ENCODE results near the gene C2orf69. TPM values are rescaled to one million over a fixed set of nuclear protein-coding genes. Genes with fewer than 3 reads are reported as not detected.

The C2orf69 gene
- polyA plus RNA-seq, 3 donors = 5.5 to 9.4 (median 6.9) TPM

DNA sequence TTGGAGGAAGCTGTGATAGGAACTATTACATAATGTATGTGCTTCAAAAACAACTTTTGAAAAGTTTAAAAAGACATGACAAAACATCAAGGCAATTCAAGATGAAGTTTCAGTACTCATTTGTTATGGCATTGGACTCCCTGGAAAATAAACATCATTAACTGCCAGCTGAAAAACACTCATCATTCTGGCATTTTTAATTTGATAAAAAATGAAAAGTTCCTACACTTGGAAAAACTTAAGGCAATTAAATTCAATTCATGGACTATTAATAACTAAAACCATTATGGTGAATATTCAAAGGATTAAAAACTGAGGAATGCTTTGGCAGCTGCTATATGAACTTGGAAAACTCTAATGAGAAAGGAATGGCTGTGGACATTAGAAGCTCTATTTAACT is 35.7 kb downstream of the C2orf69 start:
- H2AFZ ChIP-seq (ENCODE audit: insufficient read depth, low read depth, low read length, poor library complexity, severe bottlenecking) = no peak overlapping the region
- H3K79me2 ChIP-seq (ENCODE audit: insufficient read depth, low read length) = peaks cover 12% of the 10 kb centered on the region
- H3K4me1 ChIP-seq (ENCODE audit: control insufficient read depth in 1 of 2, insufficient read depth in 2 of 2, low read length in 2 of 2) = peaks cover 0 to 8% of the 10 kb centered on the region in 2 donors
- peak overlapping the region in 1 of 7 donors; percentile 7 for H3K27ac Mint-ChIP-seq
- no peaks in the 10 kb centered on the region for H3K9me3 ChIP-seq (replicated peaks in 1 of 2; ENCODE audit: control insufficient read depth in 1 of 2, insufficient read depth in 1 of 2, low read length in 2 of 2)
- intact Hi-C loops (cut with micrococcal nuclease) = no loop called here
- TF ChIP-seq, protein P1, sequence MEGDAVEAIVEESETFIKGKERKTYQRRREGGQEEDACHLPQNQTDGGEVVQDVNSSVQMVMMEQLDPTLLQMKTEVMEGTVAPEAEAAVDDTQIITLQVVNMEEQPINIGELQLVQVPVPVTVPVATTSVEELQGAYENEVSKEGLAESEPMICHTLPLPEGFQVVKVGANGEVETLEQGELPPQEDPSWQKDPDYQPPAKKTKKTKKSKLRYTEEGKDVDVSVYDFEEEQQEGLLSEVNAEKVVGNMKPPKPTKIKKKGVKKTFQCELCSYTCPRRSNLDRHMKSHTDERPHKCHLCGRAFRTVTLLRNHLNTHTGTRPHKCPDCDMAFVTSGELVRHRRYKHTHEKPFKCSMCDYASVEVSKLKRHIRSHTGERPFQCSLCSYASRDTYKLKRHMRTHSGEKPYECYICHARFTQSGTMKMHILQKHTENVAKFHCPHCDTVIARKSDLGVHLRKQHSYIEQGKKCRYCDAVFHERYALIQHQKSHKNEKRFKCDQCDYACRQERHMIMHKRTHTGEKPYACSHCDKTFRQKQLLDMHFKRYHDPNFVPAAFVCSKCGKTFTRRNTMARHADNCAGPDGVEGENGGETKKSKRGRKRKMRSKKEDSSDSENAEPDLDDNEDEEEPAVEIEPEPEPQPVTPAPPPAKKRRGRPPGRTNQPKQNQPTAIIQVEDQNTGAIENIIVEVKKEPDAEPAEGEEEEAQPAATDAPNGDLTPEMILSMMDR (IDR thresholded peaks at IDR 0.05) = no peak
- H3K4me1 Mint-ChIP-seq = peaks cover 16% of the 10 kb centered on the region
- DNase-seq = no peak
- H3K4me3 Mint-ChIP-seq = no peak overlapping the region
- H3K4me2 ChIP-seq (replicated peaks; ENCODE audit: extremely low read depth, low read length, poor library complexity, severe bottlenecking) = peak overlapping the region; percentile 3
- H3K27me3 ChIP-seq (ENCODE audit: control insufficient read depth in 2 of 2, insufficient read depth in 2 of 2, low read length in 2 of 2) = no peaks in the 10 kb centered on the region
- H4K20me1 ChIP-seq (ENCODE audit: insufficient read depth, low read length) = no peaks in the 10 kb centered on the region
- H3K36me3 Mint-ChIP-seq = peaks cover 48 to 69% of the 10 kb centered on the region in 2 donors
- H3K9ac ChIP-seq (ENCODE audit: insufficient read depth, low read length, poor library complexity, severe bottlenecking) = peak overlapping the region; percentile 17
- no peak overlapping the region for H3K4me3 ChIP-seq (replicated peaks in 1 of 3; ENCODE audit: low read depth in 2 of 3, low read length in 3 of 3)
- peaks cover 48 to 83% of the 10 kb centered on the region in 2 donors for H3K36me3 ChIP-seq (replicated peaks in 1 of 2; ENCODE audit: control insufficient read depth in 1 of 2, insufficient read depth in 2 of 2, low read length in 2 of 2)
- H3K27ac ChIP-seq (ENCODE audit: low read depth in 1 of 2, low read length in 2 of 2) = peak overlapping the region in 1 of 2 donors; percentile 3
- no peaks in the 10 kb centered on the region for H3K27me3 Mint-ChIP-seq (ENCODE audit: low read depth in 3 of 3)
- no peaks in the 10 kb centered on the region for H3K9me3 Mint-ChIP-seq

- H3K36me3 Mint-ChIP-seq = peaks cover 28 to 39% of the 10 kb centered on the region in 2 donors
- peak overlapping the region in 1 of 7 donors; percentile 66 for H3K27ac Mint-ChIP-seq
- Histone ChIP-seq H3K9ac (ENCODE audit: insufficient read depth, low read length, poor library complexity, severe bottlenecking) (no peak overlapping the region), H3K9me3 (replicated peaks in 1 of 2; ENCODE audit: control insufficient read depth in 1 of 2, insufficient read depth in 1 of 2, low read length in 2 of 2) (no peaks in the 10 kb centered on the region), H2AFZ (ENCODE audit: insufficient read depth, low read depth, low read length, poor library complexity, severe bottlenecking) (no peak overlapping the region), H4K20me1 (ENCODE audit: insufficient read depth, low read length) (no peaks in the 10 kb centered on the region), H3K79me2 (ENCODE audit: insufficient read depth, low read length) (peaks cover 42% of the 10 kb centered on the region), H3K27me3 (ENCODE audit: control insufficient read depth in 2 of 2, insufficient read depth in 2 of 2, low read length in 2 of 2) (no peaks in the 10 kb centered on the region), H3K4me3 (replicated peaks in 1 of 3; ENCODE audit: low read depth in 2 of 3, low read length in 3 of 3) (no peak overlapping the region), H3K36me3 (replicated peaks in 1 of 2; ENCODE audit: control insufficient read depth in 1 of 2, insufficient read depth in 2 of 2, low read length in 2 of 2) (peaks cover 39 to 51% of the 10 kb centered on the region in 2 donors), H3K27ac (ENCODE audit: low read depth in 1 of 2, low read length in 2 of 2) (no peak overlapping the region), H3K4me2 (replicated peaks; ENCODE audit: extremely low read depth, low read length, poor library complexity, severe bottlenecking) (no peak overlapping the region), H3K4me1 (ENCODE audit: control insufficient read depth in 1 of 2, insufficient read depth in 2 of 2, low read length in 2 of 2) (peaks cover 11 to 25% of the 10 kb centered on the region in 2 donors)
- H3K4me1 Mint-ChIP-seq = peaks cover 35% of the 10 kb centered on the region
- WGBS (ENCODE audit: insufficient coverage) = 94% methylated on average over 5 of the region's 5 CpGs
- intact Hi-C loops (cut with micrococcal nuclease) = no loop called here
- no peak overlapping the region for H3K4me3 Mint-ChIP-seq
- no peak for DNase-seq
- TF ChIP-seq, protein P1 (IDR thresholded peaks at IDR 0.05) = no peak
- no peaks in the 10 kb centered on the region for H3K27me3 Mint-ChIP-seq (ENCODE audit: low read depth in 3 of 3)
- H3K9me3 Mint-ChIP-seq = no peaks in the 10 kb centered on the region
Observed at GRCh38 chr2:199950396-199950795, 39.3 kb downstream of the C2orf69 start.

Measured in CD14-positive monocyte (primary cell).